ENCODE results near the gene ACAP2.
"Not testable (repeated sequence)": the region's sequence is repeated elsewhere in the genome, so short reads cannot be mapped to it uniquely, and the experiment has no call there.

Gene ACAP2

DNA sequence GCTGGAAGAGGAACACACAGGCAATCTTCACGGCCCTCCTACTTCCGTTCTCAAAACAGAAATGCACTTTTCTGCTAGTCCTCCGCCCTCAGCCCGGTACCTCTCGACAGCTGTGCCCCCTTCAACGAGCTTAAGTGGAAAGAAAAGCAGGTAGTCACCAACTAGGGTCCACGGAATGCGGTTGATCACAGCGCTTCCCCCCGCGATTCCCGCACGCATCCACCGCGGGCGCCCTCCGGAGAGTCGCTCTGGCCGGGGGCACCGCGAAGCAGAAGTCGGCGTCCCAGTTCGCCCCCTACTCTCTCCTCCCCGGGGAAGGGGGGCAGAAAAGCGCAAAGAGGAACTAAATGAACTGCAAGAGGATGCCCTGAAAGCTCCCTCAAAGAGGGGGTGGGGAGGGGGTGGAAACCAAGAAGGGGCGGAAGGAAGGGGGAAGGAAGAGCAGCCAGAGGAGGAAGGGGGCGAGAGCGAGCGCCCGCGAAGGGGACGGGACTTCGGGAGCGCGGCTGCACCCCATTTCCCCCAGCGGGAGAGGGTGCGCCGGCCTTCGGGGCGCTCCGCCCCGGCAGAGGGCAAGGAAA is 738 bp downstream of the ACAP2 start:
- no peak for FAIRE-seq

DNA sequence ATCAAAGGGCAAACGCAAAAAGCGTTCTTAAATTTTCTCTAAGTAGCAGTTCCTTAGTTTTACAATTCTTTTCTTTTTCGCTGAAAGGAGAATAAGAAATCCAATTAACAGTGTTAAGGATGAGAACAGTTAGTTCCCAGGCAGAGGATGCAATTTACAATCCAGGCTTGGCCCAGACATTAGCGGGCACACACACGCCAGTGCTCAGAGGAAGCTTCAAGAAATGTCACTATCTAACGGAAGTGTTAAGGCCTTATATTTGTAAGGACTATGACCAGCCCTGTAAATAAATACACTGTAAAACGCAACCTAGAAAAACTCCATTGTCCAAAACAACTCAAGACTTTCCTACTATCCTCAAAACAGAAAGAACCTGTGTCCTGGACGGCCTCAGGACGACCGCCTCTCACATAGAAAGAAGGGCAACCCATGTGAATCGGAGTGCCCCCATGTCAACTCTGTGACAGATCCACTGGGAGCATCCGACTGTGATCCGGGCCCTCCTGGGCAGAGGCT is 1.3 kb downstream of the ACAP2 start:
- no peak for FAIRE-seq

DNA sequence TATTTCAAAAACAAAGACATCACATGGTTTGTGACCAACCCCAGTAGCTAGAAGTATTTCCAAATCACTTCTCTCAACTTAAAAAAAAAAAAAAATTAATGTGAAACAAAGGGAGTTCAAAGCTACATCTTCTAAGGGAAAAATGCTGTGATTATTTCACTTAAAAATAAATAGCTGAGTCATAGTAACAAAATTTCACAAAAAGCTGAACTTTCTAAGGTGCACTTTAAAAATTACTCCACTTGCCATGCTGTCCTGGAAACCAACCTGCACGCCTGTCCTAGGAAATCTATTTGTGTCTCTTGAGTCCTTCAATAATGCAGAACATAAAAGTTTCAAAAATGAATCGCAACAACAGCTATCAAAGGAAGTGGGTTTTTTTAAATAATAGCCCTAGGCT is 1.8 kb downstream of the ACAP2 start:
- no peak for FAIRE-seq

DNA sequence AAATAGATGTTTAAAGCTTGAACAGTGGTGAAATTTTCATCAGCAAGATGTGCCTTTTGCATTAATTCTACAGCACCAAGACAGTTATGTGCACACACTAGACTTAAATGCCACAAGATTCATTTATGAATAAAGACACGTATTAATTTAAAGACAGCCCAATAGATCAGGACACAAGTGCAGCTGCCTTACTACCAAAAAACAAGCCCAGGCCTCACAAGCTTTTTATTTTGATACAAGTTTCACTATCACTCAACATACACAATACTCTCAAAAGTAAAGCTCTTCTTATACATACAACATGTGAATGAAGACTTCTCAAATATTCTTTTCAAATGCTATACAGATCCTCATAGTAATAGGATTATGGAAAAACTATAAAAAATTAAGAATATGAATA is 2.4 kb downstream of the ACAP2 start:
- no peak for FAIRE-seq

DNA sequence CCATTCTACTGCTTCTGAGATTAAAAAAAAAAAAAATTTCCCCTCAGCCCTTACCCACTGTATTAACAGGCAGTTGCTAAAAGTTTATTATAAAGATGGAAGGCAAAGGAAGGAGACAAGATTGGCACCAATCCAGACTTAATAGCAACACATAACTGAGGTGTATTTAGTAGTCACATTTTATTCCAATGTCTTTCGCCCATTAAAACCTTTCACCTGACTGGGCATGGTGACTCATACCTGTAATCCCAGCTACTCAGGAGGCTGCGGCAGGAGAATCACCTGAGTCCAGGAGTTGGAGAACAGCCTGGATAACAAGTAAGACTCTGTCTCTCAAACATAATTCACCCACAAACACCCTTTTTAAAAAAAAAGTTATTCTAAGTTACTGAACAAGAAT is 4.4 kb downstream of the ACAP2 start:
- FAIRE-seq, result no peak

DNA sequence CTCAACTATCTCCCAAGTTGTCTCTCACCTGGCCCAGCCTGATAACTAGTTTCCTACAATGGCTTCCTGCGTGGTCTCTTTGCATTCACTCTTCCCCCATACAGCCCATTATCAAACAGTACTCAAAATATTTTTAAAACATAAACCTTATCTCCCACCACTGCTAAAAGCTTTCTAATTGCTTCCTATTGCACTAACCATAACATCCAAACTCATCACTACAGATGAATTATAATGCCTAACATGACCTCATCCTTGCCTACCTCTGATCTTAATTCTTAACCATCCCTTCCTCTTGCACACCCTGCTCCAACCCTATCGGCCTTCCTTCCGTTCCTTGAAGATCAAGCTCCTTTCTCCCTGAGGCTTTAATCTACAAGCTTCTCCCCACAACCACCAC is 17.0 kb downstream of the ACAP2 start:
- FAIRE-seq, result no peak

DNA sequence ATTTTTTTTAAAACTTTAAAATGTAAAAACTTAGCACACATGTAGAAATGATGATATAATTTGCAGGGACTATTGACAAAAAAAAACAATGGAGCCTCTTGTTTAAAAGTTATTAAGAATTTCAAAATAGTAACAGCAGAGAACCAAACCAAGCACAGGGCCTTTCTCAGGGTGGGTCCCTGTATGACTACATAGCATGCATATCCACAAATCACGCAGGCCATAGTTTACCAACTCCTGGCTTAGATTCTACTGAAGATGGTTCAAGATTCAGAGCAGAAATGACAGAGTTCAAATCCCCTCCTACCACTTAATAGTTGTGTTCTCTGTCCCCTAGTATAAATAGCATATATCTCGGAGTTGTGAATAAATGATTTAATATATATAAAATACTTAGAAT is 19.0 kb downstream of the ACAP2 start:
- FAIRE-seq, result no peak

DNA sequence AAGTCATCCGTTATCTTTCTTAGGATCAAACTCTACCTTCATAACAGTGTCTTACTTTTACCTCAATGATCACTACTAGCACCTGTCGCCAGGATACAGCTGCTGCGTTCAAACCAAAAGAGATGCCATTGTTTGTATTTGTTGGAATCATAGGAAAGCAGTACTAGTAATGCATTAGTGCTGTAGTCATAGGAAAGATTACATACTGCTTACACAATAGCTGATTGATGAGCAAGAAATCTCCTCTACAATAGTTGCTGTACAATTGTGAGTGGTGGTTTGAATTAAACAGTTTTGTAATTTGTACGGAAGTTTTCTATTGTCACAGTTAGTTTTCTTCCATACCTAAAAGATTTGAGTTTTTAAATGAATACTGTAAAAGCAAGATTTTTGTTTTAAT is 21.4 kb downstream of the ACAP2 start:
- FAIRE-seq, result no peak

DNA sequence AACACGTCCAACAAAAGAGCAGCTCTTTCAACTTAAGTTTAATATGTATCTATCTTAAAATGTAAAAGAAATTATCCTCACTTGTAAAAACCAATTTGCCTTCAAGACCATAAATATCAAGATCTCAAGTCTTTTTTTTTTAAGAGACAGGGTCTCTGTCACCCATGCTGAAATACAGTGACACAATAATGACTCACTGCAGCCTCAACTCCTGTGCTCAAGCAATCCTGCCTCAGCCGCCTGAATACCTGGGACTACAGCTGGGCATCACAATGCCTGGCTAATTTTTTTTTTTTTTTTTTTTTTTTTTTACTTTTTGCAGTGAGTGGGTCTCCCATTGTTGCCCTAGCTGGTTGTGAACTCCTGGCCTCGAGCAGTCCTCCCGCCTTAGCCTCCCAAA is 26.0 kb downstream of the ACAP2 start:
- FAIRE-seq, result no peak

DNA sequence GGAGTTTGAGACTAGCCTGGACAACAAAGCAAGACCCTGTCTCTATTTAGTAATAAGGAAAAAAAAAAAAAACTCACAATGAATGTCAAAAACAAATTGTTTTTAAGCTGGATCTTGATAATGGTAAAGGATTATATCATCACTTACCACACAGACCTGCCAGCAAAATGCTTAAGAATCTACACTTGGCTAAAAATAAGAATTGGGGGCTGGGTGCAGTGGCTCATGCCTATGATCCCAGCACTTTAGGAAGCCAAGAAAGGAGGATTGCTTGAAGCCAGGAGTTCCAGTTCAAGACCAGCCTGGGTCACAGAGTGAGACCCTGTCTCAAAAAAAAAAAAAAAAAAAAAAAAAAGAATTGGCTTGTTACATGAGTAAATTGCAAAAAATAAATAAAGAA is 31.0 kb downstream of the ACAP2 start:
- no peak for FAIRE-seq

DNA sequence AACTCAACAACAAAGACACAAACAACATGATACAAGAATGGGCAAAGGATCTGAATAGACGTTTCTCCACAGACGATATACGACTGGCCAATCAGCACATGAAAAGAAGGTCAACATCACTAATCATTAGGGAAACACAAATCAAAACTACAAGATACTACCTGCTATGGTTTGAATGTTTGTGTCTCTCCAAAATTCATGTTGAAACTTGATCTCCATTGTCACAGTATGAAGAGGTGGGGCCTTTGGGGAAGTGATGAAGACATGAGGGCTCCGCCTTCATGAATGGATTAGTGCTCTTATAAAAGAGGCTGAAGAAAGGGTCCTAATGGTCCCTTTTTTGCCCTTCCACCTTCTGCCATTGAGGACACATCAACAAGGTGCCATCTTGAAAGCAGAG is 32.3 kb downstream of the ACAP2 start:
- FAIRE-seq, result no peak

DNA sequence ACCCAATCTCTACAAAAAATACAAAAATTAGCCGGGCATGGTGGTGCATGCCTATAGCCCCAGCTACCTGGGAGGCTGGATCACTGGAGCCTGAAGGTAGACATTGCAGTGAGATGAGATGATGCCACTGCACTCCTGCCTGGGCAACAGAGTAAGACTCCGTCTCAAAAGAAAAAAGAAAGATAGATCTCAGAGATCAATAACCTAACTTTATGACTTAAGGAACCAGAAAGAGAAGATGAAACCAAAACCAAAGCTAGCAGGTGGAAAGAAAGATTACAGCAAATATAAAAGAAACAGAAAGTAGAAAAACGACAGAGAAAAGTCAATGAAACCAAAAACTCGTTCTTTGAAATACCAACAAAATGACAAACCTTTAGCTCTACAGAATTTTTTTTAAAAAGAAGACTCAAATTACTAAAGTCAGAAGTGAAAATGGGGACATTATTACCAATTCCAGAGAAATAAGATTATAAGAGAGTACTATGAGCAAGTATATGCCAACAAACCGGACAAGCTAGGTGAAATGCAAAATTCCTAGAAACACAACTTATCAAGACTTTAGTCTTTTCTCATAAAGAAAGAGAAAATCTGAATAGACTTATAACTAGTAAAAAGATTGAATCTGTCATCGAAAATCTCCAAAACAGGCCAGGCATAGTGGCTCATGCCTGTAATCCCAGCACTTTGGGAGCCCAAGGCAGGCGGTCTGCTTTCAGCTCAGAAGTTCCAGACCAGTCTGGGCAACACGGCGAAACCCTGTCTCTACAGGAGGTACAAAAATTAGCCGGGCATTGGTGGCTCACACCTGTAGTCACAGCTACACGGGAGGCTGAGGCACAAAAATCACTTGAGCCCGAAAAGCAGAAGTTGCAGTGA is 35.0 kb downstream of the ACAP2 start:
- no peak for FAIRE-seq

DNA sequence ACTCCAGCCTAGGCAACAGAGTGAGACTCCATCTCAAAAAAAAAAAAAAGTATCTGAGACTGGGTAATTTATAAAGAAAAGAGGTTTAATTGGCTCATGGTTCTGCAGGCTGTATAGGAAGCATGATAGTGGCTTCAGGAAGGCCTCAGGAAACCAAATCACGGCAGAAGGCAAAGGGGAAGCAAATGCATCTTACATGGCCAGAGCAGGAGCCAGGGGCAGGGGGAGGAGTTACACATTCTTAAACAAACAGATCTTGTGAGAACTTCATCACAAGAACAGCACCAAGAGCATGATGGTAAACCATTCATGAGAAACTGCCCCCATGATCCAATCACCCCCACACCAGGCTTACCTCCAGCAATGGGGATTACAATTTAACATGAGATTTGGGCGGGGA is 37.2 kb downstream of the ACAP2 start:
- no peak for FAIRE-seq

DNA sequence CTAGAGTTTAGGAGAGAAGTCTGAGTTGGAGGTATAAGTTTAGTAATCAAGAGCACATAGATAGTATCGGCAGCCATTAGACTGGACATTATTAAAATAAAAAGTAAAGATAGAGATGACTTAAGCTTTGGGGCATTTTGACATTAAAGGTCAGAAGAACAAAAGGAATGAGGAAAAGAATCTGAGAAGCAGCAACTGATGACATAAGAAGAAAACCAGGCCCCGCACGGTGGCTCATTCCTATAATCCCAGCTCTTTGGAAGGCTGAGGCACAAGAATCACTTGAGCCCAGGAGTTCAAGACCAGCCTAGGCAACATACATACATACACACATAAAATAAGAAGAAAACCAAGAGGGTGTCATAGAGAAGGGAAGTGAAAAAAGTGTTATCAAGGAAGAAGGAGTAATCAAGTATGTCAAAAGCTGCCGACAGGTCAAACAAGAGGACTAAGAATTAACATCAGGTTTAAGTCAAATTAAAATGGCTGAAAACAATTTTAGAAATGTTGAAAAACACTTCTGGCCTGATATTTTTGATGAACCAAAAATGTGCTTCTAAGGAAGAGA is 38.9 kb downstream of the ACAP2 start:
- FAIRE-seq, result no peak

DNA sequence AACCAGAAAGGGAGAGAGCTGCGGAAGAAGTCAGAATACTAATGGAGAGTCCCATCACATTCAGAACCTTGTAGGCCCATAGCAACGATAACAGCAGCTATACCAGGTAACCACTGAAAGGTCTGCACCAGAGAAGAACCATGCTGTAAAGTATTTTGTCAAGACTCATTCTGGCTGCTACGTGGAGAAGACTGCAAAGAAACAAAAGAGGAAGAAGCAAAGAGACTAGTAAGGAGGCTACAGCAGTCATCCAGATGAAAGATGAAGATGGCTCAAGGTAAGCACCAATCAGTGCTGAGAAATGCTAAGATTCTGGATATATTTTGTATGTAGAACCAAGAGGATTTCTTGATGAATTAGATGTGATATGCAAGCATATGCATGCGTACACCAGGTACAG is 39.6 kb downstream of the ACAP2 start:
- no peak for FAIRE-seq

DNA sequence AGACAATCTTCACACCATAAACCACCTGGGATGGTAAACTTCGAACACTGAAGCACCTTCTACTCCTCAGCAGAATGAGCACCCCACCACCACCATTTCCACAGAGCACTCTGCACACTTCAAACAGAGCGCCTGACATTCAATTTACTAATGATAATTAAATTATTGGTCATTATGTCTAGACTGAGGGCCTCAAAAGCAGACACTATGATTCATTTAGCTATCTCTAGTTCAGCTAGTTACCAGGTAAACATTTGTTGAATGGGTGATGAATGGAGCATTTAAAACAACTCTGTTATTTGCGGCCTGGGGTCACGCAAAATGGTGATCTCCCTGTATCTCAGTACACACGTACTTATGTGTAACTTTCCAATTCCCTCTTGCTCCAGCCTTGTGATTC is 40.9 kb downstream of the ACAP2 start:
- FAIRE-seq, result no peak

DNA sequence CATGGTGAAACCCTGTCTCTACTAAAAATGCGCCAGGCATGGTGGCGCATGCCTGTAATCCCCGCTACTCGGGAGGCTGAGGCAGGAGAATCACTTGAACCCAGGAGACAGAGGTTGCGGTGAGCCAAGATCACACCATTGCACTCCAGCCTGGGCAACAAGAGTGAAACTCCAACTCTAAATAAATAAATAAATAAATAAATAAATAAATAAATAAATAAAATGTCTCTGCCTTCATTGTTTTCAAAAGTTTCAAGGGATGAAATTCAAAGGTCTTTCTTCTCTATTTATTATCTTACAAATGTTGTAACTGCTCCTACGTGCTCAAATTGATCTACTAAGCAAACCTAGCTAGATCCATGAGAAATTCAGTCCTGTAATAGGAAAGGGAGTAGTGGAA is 44.4 kb downstream of the ACAP2 start:
- not testable (repeated sequence) for FAIRE-seq

DNA sequence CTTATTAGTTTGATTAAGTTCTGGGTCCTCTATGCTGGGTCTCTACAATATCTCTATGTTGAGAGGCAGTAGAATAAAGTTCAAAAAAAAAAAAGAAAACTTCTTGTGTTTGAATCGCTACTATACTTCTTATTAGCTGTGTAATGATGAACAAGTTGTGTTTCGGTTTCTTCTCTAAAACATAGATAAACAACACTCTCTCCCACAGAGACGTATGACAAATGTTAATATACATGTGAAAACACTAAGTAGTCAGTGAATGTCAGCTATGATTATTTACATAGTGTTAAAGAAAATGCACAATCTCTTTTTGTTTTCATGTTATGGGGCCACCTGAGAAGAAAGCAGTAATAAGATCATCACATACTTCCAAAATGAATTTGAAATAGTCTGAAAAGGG is 45.3 kb downstream of the ACAP2 start:
- FAIRE-seq, result no peak

DNA sequence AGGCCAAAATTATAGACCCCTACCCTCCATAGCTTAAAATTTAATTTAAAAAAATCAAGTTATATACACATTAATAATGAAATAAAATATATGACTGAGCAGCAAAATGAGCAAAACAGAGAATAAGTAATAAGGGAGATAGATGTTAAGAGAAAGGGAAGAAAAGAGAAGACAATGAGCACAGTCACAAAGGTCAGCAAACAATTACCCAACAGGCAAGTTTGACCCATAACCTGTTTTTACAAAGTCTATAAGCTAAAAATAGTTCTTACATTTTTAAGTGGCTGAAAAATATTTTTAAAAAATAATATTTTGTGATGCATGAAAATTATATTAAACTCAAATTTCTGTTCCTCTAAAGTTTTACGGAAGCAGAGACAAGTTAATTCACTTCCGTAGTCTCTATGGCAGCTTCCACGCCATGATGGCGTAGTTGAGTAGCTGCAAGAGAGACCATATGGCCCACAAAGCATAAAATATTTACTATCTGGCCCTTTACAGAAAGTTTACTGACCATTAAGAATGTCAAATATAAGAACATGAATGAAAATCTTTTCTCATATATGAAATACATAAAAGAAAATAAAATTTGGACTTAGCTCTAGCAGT is 47.5 kb downstream of the ACAP2 start:
- FAIRE-seq, result no peak

DNA sequence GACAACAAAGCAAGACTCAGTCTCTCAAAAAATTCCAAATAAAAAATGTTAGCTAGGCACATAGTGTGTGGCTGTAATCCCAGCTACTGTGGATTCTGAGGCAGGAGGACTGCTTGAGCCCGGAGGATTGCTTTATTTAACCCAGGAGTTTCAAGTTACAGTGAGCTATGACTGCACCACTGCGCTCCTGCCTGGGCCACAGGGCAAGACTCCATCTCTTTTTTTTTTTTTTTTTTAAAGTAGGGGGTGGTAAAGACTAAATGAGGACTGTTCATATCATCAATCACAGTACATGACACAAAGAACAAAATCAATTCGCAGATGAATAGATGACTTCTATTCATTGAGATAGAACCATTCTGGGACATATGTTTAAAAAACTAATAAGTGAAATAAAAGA is 48.1 kb downstream of the ACAP2 start:
- FAIRE-seq, result no peak

DNA sequence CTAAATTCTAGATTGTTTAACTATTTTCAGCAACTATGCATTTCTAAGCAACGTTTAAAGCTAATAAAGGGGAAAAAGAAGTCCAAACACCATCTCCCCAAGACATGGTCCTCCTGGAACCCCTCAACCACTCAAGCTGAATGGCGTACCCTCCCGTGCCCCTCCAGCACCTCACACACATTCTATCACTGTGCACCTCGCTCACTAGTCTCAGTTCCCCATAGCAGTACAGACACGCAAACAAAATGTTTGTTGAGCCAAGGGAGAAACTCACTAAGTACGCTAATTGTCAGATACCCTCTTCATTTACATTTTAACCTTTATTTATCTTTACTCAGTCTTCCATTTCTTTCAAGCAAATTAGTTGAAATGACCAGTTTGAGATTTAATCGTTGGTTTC is 48.8 kb downstream of the ACAP2 start:
- no peak for FAIRE-seq

DNA sequence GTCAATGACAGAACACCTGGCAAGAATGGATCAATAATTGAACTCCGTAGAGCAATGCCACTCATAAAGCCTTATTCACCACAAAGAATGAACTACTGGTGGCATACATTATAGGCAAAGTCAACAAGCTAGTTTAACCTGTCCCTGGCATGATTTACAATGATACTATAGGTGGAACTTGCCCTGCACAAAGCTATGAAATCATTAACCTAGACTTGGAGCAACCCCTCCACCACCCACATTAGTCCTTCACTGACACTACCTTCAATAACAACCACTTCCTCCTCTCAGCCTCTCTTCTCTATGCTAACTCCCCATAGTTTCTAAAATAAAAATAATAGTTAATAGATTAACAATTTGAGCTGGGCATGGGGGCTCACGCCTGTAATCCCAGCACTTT is 54.4 kb downstream of the ACAP2 start:
- no peak for FAIRE-seq

DNA sequence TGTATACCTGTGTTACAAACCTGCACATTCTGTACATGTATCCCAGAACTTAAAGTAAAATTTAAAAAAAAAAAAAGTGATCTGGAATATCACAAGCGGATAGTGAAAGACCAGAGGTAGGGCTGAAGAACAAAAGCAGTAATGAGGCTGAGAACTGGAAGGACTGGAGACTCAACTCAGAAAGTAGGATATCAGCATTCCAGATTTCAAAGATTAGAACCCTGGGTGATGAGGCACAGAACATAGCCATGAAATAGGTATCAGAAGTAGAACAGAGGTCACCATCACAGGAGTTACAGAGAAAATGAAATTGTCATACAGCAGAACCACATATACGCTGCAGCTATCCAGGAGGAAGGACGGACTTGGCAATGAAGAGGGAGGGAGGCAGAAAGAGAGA is 56.1 kb downstream of the ACAP2 start:
- FAIRE-seq, result no peak

DNA sequence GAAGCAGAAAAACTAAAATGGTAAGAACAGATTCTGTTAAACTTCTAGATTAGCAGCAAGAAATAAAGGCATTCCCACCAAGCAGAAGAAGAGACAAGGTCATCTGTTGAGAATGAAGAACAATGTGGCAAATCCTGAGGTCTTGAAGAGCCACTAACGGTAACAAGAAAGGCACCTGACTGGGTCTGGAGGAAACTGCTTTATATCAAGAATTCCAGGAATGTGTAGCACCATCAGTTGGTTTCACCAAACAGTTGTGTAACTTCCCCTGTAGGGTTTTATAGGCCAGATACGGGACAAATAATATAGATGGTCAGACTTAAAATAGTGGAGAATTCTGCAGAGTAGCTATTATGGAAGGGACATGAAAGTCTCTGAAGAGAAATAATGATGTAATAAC is 57.3 kb downstream of the ACAP2 start:
- no peak for FAIRE-seq

Measured in colon (tissue), 2 donors.